GM18907 (cell line): ENCODE measurements around the gene ZNF536.

ENCODE experiments used
- ATAC-seq: cut with Tn5 transposase; IDR thresholded peaks from one replicate; pipeline ENCODE4 v1.9.1; 2021; ENCODE audit warnings: mild to moderate bottlenecking, moderate library complexity; ENCODE audit not compliant: unreplicated experiment

ZNF536 gene

GRCh38 chr19:30371960-30372824 lies at the start of gene ZNF536:
Gene ZNF536 (plus strand): TSS chr19:30372384. CDS start chr19:30443563, 71,179 bp downstream.
- no peak for ATAC-seq

DNA sequence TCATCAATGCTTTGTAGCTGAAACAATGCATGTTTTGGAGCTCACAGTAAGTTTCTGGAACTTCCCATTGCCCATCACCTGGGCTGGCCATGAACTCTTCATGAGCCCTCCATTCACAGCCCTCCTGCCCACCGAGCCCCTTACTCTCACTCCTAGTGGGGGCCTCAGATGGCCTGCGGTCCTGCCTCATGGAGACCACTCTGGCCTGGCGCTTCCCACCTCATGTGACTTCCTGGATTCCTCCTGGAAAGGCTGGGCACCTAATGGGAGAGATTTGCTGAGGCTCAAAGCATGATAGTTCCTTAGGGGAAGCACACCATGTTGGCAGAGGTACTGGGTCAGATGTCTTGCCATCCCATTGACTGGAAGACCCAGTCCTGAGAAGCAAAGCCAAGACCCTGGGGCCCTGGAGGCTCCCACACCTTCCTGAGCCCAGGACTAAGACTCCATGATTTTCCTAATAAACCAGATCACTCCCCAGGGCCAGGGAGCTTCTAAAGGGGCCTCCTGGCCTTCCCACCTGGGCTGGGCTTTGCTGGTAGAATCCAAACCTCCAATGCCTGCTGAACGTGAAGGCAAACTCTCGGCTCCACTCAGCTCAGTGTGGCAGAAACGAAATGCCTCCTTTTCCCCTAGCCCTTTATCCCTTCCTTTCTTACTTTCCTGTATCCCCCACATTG lies 49.4 kb upstream of the ZNF536 start:
- no peak for ATAC-seq

DNA sequence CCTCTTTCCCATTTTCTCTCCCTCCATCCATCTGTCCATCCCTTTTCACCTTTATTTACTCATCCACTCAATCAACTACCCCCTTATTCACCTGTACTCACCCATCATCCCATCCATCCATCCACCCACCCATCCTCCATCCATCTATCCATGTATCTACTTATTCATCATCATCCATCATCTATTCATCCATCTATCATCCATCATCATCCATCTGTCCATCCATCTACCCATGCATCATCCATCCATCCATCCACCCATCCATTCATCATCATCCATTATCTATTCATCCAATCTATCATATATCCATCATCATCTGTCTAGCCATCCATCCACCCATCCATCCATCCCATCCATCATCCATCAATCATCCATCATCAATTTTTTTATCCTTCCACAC lies 48.3 kb upstream of the ZNF536 start:
- no peak for ATAC-seq

DNA sequence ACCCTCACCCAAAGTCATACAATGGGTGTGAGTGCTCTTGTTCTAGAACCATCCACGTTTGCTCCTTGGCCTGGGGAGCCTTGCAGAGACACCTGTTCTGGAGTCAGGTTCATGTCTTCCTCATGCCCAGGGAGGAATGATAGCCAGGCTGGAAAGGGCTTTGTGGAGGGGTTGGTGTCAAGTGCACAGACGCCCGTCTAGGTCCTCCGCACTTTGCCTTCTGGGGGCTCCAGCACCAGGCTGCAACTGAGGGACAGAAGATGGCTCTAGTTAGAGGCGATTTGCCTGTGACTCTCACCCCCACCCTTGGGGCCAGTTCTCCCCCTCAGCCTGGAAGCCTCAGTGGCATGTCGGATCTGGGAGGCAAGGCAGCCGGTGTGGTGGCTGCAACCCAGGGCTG lies 47.2 kb upstream of the ZNF536 start:
- no peak for ATAC-seq

GRCh38 chr19:30325676-30326392 lies 46.4 kb upstream of the ZNF536 start:
- no peak for ATAC-seq

DNA sequence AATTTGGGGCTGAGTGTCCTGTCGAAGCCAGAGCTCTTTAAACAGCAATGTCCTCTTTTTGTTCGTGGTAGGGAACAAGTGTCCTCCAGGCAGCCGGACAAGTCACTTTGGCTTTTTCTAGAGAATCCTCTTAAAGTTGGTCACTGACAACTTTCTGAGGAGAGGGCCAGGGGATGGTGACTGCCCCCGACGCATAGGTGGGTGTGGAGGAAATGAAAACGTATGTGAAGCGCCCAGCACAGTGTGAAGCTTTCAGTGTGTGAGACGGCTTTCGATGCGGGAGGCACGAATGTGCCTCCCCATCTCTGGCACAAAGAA lies 45.8 kb upstream of the ZNF536 start:
- ATAC-seq = no peak

DNA sequence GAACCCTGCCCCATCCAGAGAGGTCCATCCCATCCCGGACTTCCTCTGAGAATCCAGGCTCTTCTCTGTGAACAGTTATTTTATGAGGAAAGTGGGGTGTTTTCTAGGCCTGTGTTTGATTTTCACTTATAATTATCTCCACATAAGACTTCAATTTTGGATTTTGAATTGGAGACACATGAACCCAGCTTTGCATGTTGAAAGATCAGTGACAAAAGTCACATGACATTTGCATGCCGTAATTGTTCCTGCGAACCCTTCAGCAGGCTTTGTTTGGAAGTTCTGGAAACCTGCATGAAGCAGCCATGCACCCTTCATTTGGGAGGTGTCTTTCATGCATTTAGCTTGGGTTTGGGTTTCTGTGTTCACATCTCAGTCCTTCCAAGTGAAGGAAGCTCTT lies 44.9 kb upstream of the ZNF536 start:
- ATAC-seq = no peak

- no peak for ATAC-seq
Measured at GRCh38 chr19:30328096-30328495, 44.1 kb upstream of the ZNF536 start.

DNA sequence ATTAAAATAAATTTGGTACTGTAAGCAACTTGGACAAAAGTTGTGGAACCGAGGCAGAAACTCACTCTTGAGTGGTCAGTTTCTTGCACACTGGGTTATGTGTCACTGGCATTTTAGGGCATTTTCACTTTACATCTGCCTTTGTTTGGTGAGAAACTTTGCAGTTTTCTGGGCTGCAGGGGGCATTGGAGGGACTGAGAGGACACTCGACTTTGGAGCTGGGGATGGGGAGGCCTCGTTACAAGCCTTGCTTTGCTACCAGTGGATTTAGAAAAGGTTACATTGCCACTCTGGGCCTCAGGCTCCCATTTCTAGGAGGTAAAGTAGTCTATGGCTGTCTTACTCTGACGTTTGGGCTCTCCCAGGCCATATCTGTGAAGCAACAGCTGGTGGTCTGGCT lies 41.9 kb upstream of the ZNF536 start:
- no peak for ATAC-seq

GRCh38 chr19:30332445-30333234 lies 39.5 kb upstream of the ZNF536 start:
- no peak for ATAC-seq

GRCh38 chr19:30333291-30334065 lies 38.7 kb upstream of the ZNF536 start:
- ATAC-seq = no peak

DNA sequence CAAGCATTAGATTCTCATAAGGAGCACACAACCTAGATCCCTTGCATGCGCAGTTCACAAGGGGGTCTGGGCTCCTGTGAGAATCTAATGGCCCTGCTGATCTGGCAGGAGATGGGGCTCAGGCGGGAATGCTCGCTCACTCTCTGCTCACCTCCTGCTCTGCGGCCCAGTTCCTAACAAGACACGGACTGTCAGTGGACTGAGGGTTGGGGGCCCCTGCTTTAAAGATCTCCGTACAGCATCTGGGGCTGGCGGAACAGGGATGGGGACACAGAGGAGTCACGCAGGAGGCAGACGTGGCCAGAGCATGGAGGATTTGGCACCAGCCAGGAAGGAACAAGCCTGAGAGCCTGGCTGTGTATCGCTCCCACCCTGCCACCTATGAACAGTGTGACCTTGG lies 37.3 kb upstream of the ZNF536 start:
- no peak for ATAC-seq

- no peak for ATAC-seq
Measured at GRCh38 chr19:30335306-30335886, 36.8 kb upstream of the ZNF536 start.

DNA sequence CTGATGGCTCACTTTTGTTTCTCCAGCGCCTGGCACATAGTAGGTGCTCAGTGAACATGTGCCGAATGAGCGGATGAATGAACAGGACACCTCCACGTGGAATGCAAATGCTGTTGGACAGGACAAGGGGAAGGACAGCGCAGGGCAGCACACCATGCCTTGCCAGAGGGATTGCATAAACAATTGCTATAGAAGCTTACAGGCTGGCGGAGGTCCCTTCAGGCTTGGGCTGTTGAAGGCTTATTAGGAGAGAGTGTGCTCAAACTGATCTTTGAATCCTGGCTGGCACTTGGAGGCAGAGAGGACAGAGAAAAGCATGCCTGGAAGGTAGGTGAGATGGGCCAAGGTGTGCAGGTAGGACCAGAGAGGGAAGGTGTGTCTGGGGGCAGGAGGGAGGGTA lies 35.9 kb upstream of the ZNF536 start:
- ATAC-seq = no peak

DNA sequence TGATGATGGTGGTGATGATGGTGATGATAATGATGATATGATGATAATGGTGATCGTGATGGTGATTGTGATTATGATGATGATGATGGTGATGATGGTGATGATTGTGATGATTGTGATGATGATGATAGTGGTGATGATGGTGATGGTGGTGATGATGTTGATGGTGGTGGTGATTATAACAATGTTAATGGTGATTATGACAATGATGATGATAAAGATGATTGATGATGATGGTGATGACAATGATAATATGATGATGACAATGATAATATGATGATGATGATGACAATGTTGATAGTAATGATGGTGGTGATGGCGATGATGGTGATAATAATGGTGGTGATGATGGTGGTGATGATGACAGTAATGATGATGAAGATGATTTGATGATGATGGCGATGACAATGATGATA lies 34.1 kb upstream of the ZNF536 start:
- ATAC-seq = no peak

- ATAC-seq = no peak
Measured at GRCh38 chr19:30338878-30339623, 33.1 kb upstream of the ZNF536 start.

DNA sequence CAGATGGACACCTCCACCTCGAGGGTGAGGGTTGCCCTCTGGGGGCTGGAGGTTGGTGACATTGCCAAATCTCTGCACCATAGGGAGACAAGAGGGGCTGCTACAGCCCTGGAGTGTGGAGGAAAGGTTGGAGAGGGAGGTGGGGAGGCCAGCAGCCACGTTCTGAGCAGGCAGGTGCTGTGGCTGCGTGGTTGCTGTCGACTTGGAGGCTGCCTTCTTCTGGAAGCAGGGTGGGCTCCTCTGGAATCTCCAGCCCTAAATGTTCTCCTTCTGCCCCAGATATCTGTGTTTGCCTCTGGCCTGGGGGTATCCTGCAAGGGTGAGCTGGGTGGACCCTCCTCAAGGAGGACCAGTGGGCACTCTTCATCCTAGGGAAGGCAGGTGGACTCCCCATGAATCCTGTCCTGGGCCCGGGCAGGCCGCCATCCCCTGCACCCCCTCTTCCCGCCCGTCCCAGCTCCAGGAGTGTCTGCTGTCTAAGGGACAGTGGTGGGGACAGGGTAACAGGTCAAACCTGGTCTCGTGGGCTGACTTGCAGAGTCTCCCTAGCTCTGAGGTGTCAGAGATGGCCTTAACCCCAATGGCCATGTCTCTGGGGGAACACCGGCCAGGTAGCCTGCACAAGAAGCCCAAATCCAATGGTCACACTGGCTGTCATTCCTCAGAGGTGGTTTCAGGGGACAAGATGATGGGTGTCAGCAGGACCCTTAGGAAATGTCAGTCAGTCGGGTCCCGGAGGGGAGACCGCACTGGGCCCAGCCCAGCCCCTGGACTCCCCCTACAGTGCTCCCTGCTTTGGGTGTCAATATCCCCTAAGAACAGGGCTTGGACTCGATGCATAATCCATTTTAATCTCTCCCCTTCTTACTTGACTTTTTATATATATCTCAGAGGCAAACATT lies 32.3 kb upstream of the ZNF536 start:
- no peak for ATAC-seq
